Natural killer cell (primary cell): ENCODE measurements around the gene PEX7. TPM values are rescaled to one million over a fixed set of nuclear protein-coding genes. Genes with fewer than 3 reads are reported as not detected.

ENCODE experiments used
- ATAC-seq, 3 donors: fragments of 150-1000 bp in 2 of 3; fragments of 200-7000 bp in 1 of 3; cut with Tn5 transposase; 1 replicate in 1 of 3; 2 replicates in 2 of 3; pipeline ENCODE4 v1.10.0; 2021; ENCODE audit warnings: mild to moderate bottlenecking in 2 of 3, moderate library complexity in 2 of 3
- DNase-seq, 2 donors: peaks; one replicate each; pipeline versions ENCODE4 v3.0.0 to v3.0.0-alpha.2; 2013 to 2021; ENCODE audit warnings: mixed read lengths in 1 of 2
- H3K27ac ChIP-seq: one replicate; pipeline ENCODE4 v1.5.1; 2013; ENCODE audit warnings: mild to moderate bottlenecking, low read length
- H3K27me3 ChIP-seq: one replicate; pipeline ENCODE4 v1.6.1; 2013; ENCODE audit warnings: low read length; ENCODE audit not compliant: control insufficient read depth, insufficient read depth
- H3K36me3 ChIP-seq: one replicate; pipeline ENCODE4 v1.6.1; 2013; ENCODE audit warnings: low read length; ENCODE audit not compliant: control insufficient read depth, insufficient read depth
- H3K4me1 ChIP-seq: one replicate; pipeline ENCODE4 v1.6.1; 2013; ENCODE audit warnings: low read length; ENCODE audit not compliant: control insufficient read depth, insufficient read depth
- H3K4me3 ChIP-seq: one replicate; pipeline ENCODE4 v1.5.1; 2013; ENCODE audit warnings: low read length
- H3K9me3 ChIP-seq: one replicate; pipeline ENCODE4 v1.6.1; 2013; ENCODE audit warnings: low read length; ENCODE audit not compliant: control insufficient read depth, insufficient read depth
- H3K27ac Mint-ChIP-seq, 2 donors: one replicate each; pipeline ENCODE4 v1.8.0; 2022; ENCODE audit warnings: mild to moderate bottlenecking in 2 of 2, mixed read lengths in 2 of 2, moderate library complexity in 1 of 2
- H3K27me3 Mint-ChIP-seq, 2 donors: one replicate each; pipeline ENCODE4 v1.8.0; 2022; ENCODE audit warnings: low read depth in 2 of 2, mixed read lengths in 2 of 2
- H3K36me3 Mint-ChIP-seq: one replicate; pipeline ENCODE4 v1.8.0; 2022; ENCODE audit warnings: mixed read lengths
- H3K4me1 Mint-ChIP-seq, 2 donors: one replicate each; pipeline ENCODE4 v1.8.0; 2022; ENCODE audit warnings: mixed read lengths in 2 of 2
- H3K4me3 Mint-ChIP-seq: one replicate; pipeline ENCODE4 v1.8.0; 2022; ENCODE audit warnings: mild to moderate bottlenecking, moderate library complexity, mixed read lengths
- H3K9me3 Mint-ChIP-seq, 2 donors: one replicate each; pipeline ENCODE4 v1.8.0; 2022; ENCODE audit warnings: mixed read lengths in 2 of 2
- CTCF ChIP-seq: fragments of 200-600 bp; IDR thresholded peaks from one replicate; pipeline ENCODE4 v1.8.0; 2022; ENCODE audit warnings: antibody characterized with exemption
- WGBS: methylation state at CpG from one replicate; pipeline ENCODE4 v1.1.7; 2013; ENCODE audit warnings: missing lambda C conversion rate; ENCODE audit not compliant: insufficient coverage; 5-methylcytosine and 5-hydroxymethylcytosine counted together
- intact Hi-C: fragments of 100-400 bp; cut with micrococcal nuclease; formaldehyde crosslinking; loops from one replicate; pipeline ENCODE4 v1.14.2; 2022
- total RNA-seq, 4 donors: library from RNA; stranded (reverse); fragments of 120-200 nt in 1 of 4; gene quantifications; one replicate each; pipeline versions ENCODE4 v1.2.3 to v1.2.4, GENCODE V29; 2013 to 2022

PEX7 gene
- total RNA-seq, 3 donors from 2014 or later (not counting 1 experiment from before 2014, with no cell fraction given), result 2.4 to 3.6 (median 2.5) TPM

DNA sequence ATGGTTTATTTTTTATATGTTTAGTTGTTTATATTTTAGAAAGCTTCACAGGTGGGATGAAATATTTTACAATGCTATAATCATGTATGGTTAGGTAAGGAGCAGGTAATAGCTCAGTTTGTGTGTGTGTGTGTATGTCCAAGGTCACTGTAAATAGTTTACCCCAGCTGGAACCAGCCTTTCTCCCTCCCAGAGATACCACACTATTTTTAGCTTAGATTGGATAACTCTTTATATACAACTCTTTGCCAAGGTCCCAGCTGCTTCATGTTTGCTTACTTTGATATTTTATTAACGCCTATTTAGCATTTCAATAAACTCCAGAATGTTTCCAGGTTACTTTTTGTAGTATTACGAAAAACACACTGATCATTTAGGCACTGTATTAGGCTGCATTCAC lies 1.8 kb upstream of the PEX7 start:
- peaks cover 20 to 23% of the 10 kb centered on the region in 2 donors for H3K4me1 Mint-ChIP-seq
- Histone ChIP-seq H3K4me3 (no peak overlapping the region), H3K4me1 (peaks cover 11% of the 10 kb centered on the region), H3K36me3 (no peaks in the 10 kb centered on the region), H3K27ac (no peak overlapping the region), H3K27me3 (no peaks in the 10 kb centered on the region), H3K9me3 (no peaks in the 10 kb centered on the region)
- H3K36me3 Mint-ChIP-seq, result no peaks in the 10 kb centered on the region
- H3K27me3 Mint-ChIP-seq, result peaks cover 10 to 25% of the 10 kb centered on the region in 2 donors
- no peak for ATAC-seq
- no peak for TF ChIP-seq CTCF
- intact Hi-C loops, result no loop called here
- H3K9me3 Mint-ChIP-seq, result no peaks in the 10 kb centered on the region
- WGBS, result 92% methylated on average over 2 of the region's 2 CpGs
- no peak overlapping the region for H3K4me3 Mint-ChIP-seq
- DNase-seq, result no peak
- no peak overlapping the region for H3K27ac Mint-ChIP-seq

GRCh38 chr6:136822046-136822375 lies 381 bp upstream of the PEX7 start:
- intact Hi-C loops, result loop anchor here (2.0 kb wide), 1 partner anchor 29 kb away; the partner anchor contains the start of gene MAP3K5
- no peaks in the 10 kb centered on the region for H3K9me3 ChIP-seq
- Mint-ChIP-seq H3K9me3 (no peaks in the 10 kb centered on the region), H3K36me3 (no peaks in the 10 kb centered on the region), H3K27me3 (peaks cover 10 to 17% of the 10 kb centered on the region in 2 donors), H3K27ac (peak overlapping the region; percentile 90 to 93), H3K4me3 (peak overlapping the region; percentile 95), H3K4me1 (peaks cover 20 to 23% of the 10 kb centered on the region in 2 donors)
- H3K36me3 ChIP-seq, result no peaks in the 10 kb centered on the region
- no peak for ATAC-seq
- peak overlapping the region; percentile 43 for H3K27ac ChIP-seq
- WGBS, result under 1% methylated on average over 11 of the region's 11 CpGs
- peak overlapping the region; percentile 49 for H3K4me3 ChIP-seq
- H3K4me1 ChIP-seq, result peaks cover 11% of the 10 kb centered on the region
- no peak for TF ChIP-seq CTCF
- no peak for DNase-seq
- H3K27me3 ChIP-seq, result no peaks in the 10 kb centered on the region

- Mint-ChIP-seq H3K4me3 (peak overlapping the region; percentile 95), H3K9me3 (no peaks in the 10 kb centered on the region), H3K4me1 (peaks cover 20 to 23% of the 10 kb centered on the region in 2 donors), H3K27me3 (peaks cover 3 to 5% of the 10 kb centered on the region in 2 donors), H3K27ac (peak overlapping the region; percentile 90 to 93), H3K36me3 (no peaks in the 10 kb centered on the region)
- Histone ChIP-seq H3K27ac (peak overlapping the region; percentile 43), H3K4me3 (peak overlapping the region; percentile 49), H3K27me3 (no peaks in the 10 kb centered on the region), H3K36me3 (no peaks in the 10 kb centered on the region), H3K4me1 (peaks cover 11% of the 10 kb centered on the region), H3K9me3 (no peaks in the 10 kb centered on the region)
- TF ChIP-seq CTCF, result peak; percentile 36
- DNase-seq (no peak), ATAC-seq (no peak)
- intact Hi-C loops, result loop anchor here (2.0 kb wide), 1 partner anchor 30 kb away; the partner anchor contains the start of gene MAP3K5
- 66% methylated on average over 31 of the region's 31 CpGs for WGBS
Observed at GRCh38 chr6:136823128-136823660, 802 bp downstream of the PEX7 start.

DNA sequence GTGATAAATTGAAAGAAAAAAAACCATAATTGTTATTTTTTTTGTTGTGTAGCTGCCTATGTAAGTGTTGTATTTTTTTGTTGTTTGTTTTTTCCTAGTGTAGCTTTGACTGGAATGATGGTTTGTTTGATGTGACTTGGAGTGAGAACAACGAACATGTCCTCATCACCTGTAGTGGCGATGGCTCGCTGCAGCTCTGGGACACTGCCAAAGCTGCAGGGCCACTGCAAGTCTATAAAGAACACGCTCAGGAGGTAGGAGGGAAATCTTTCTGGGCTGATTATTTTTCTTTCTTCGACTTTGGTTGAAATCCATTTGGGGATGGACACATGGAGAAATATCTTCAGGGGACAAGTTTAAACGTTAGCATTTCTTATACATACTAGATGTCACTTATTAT lies 3.8 kb downstream of the PEX7 start:
- Mint-ChIP-seq H3K36me3 (peaks cover 6% of the 10 kb centered on the region), H3K4me1 (peaks cover 20 to 23% of the 10 kb centered on the region in 2 donors), H3K27me3 (no peaks in the 10 kb centered on the region), H3K27ac (no peak overlapping the region), H3K9me3 (peaks cover 0 to 3% of the 10 kb centered on the region in 2 donors), H3K4me3 (no peak overlapping the region)
- DNase-seq, result no peak
- peaks cover 2% of the 10 kb centered on the region for H3K36me3 ChIP-seq
- 100% methylated on average over 4 of the region's 6 CpGs for WGBS
- peaks cover 2% of the 10 kb centered on the region for H3K9me3 ChIP-seq
- no peak for TF ChIP-seq CTCF
- intact Hi-C loops, result no loop called here
- no peaks in the 10 kb centered on the region for H3K27me3 ChIP-seq
- H3K4me1 ChIP-seq, result peaks cover 11% of the 10 kb centered on the region
- no peak for ATAC-seq
- no peak overlapping the region for H3K27ac ChIP-seq
- H3K4me3 ChIP-seq, result no peak overlapping the region
